Amniotic stem cell (primary cell): ENCODE measurements around the gene ABL1.

Experiments used
- DNase-seq: peaks from one replicate; lab custom pipeline; 2025; lab: John Stamatoyannopoulos, UW

ABL1 gene

DNA sequence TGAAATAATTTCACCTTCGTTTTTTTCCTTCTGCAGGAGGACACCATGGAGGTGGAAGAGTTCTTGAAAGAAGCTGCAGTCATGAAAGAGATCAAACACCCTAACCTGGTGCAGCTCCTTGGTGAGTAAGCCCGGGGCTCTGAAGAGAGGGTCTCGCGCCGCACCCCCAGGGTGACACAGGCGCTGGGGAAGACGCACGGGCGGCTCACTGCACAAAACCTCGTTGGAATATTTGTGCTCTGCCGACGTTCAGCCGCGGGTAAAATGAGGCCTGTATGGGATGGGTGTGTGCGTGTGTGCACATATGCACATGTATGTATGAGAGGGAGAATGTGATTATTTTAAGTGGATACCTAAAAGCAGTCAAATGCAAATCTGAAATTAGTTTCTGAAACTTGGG lies 37.0 kb downstream of the ABL1 start:
- DNase-seq: no peak

DNA sequence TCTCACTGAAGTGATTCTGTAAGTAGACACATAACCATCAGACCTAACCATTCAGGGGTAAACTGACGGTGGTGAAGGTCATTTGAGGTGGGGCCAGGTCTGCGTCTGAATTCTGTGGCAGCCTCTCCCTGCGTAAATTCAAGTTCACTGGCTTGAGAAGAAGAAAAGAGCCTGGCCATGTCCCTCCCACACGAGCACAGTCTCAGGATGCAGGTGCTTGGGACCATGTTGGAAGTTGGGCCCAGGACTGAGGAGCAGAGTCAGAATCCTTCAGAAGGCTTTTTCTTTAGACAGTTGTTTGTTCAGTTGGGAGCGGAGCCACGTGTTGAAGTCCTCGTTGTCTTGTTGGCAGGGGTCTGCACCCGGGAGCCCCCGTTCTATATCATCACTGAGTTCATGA lies 37.5 kb downstream of the ABL1 start:
- DNase-seq: no peak

DNA sequence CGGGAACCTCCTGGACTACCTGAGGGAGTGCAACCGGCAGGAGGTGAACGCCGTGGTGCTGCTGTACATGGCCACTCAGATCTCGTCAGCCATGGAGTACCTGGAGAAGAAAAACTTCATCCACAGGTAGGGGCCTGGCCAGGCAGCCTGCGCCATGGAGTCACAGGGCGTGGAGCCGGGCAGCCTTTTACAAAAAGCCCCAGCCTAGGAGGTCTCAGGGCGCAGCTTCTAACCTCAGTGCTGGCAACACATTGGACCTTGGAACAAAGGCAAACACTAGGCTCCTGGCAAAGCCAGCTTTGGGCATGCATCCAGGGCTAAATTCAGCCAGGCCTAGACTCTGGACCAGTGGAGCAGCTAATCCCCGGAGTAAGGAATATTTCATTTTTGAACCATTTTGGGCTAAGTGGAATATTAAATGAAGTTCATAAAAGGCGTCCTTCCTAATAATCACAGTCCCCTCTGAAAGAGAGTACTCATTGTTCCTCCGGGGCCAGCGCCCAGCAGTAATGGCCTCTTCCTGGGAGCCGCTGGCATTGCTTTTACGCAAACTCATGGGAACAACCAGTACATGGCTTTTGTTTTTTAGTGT lies 38.0 kb downstream of the ABL1 start:
- DNase-seq: no peak

DNA sequence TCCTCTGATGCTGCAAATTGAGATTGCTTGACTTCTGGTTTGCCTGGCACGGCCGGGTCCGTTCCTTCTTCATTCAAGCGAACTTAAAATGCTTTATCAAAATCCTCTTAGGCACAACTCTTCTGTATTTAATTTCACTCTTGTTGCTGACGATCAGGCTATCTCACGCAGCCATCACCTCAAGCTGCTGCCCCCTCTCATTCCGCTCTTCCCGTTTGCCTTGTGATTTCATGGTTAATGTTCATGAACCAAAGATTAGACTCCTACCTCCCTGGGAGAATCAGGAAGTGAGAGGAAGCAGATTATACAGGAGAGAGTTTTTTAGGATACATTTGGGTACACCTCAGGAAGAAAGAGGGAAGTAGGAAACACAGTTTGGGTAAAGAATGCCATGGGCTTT lies 38.9 kb downstream of the ABL1 start:
- DNase-seq: no peak

DNA sequence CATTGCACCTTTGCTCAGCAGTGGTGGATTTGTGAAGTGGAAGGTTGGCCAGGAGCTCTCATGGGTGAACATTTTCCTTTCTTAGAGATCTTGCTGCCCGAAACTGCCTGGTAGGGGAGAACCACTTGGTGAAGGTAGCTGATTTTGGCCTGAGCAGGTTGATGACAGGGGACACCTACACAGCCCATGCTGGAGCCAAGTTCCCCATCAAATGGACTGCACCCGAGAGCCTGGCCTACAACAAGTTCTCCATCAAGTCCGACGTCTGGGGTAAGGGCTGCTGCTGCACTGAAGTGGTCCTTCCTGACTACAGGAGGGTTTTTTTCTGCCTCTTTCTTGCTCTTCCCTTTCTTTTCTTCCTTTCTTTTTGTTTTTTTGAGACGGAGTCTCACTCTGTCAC lies 39.7 kb downstream of the ABL1 start:
- no peak for DNase-seq

DNA sequence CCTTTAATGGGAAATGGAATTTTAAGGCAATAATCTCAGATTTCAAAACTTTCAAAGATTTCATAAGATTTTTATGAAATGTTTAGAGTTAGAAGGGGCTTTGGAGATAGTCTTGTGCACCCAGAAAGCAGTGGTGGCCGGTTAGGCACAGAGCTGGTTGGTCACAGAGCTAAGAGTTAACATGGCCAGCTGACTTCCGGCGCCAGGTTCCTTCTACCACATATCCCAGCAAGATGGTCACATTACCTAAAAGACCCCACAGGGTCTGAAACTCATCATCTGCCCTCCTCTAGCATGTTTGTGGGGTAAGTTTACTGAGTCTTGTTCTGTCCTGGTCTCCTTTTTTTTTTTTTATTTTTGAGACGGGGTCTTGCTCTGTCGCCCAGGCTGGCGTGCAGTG lies 42.2 kb downstream of the ABL1 start:
- no peak for DNase-seq

DNA sequence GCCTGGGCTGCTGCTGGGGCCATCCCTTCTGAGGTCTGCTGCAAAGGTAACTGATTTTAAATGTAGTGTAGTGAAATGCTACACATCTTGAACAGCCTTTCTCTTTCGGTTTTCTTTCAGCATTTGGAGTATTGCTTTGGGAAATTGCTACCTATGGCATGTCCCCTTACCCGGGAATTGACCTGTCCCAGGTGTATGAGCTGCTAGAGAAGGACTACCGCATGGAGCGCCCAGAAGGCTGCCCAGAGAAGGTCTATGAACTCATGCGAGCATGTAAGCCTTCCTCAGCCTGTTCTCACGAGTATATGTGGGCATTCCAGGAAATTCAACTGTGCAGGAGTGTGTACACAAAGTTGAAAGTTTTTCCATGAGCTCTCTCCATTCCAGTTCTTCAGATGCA lies 43.2 kb downstream of the ABL1 start:
- DNase-seq: no peak

DNA sequence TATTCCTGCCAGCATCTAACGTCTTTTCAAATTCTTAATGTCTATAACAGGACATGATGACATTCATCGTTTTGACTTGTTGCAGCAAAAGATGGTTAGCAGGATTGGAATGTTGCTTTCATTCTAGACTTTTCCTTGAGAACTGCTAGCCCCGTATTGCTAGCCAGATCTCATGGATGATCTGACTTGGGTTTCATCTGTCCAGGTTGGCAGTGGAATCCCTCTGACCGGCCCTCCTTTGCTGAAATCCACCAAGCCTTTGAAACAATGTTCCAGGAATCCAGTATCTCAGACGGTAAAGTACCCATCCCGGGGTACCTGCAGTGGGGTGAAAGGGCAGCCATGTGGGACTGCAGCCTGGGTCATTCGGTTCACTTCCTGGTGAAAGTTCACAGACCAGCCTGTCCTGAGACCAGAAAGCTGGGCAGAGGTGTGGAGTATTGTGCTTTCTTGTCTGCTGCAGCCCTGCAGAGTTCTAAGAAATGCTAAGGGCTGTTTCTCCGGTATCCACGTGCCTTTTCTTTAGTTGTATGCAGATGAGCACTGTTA lies 44.9 kb downstream of the ABL1 start:
- DNase-seq: no peak

DNA sequence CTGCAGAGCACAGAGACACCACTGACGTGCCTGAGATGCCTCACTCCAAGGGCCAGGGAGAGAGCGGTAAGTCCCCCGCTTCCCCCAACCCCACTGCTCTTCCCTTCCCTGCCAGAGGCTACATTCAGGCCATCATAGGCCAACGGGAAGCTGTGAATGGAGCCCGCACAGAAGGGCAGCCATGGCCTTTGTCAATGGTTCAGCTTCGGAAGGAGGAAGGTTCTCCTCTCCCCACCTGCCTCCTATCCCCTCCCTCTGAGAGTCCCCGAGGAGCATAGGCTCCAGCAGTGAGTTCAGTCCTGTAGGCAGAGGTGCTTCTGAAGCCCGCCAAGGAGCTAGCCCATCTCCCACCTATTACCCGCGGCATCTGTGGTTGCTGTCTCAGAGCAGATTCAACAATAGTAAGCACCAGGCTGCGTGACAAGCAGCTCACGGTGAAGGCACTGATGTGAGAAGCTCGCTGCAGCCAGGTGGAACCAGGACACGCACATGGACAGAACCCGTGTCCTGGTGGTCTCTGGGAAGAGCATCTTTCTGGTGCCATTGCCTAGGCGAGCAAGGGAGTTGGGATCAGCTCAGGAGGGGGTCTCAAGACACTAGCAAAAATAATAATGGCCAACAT lies 45.7 kb downstream of the ABL1 start:
- DNase-seq: no peak

DNA sequence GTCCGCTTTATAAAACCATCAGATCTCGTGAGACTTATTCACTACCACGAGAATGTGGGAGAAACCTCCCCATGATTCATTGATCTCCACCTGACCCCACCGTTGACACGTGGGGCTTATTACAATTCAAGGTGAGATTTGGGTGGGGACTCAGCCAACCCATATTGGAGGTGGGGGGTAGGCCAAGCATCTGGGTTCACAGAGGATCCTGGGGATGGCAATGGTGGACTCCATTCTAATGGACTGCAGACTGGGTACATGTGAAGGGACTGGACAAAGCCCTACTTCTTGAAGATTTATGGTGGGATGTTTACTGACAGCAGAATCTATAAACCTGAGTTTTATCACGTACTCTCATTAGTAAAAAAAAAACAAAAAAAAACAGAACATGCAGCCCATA lies 46.5 kb downstream of the ABL1 start:
- no peak for DNase-seq

DNA sequence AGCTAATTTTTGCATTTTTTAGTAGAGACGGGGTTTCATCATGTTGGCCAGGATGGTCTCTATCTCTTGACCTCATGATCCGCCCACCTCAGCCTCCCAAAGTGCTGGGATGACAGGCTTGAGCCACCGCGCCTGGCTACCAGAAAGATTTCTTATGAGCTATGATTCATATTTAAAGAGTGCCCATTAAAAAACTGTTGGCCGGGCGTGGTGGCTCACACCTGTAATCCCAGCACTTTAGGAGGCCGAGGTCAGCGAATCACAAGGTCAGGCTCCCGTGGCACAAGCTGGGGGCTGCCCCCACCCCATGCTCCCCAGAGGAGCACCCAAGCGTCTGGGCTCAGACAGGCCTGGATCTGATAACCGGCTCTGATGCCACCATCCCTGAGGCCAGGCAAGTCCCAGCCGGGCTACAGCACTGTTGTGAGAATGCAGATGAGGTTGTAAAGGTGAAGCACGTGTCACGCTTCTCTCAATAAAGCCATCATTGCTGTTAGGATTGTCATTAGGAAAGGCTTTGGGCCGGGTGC lies 47.7 kb downstream of the ABL1 start:
- DNase-seq: no peak

DNA sequence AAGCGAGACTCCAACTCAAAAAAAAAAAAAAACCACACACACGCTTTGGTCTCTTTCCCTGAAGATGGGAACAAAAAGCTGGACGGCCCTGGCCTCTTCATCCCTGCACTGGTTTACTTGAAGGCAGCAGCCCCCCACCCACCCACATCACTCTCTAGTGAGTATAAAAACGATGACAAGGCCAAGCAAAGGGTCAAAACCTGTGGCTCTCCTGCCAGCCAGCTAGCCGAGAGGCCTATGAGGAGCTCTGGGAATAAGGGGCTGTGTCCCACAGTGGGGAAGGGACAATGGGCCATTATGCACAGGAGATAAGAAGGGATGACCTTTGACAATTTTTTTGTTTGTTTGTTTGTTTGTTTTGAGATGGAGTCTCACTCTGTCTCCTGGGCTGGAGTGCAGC lies 48.4 kb downstream of the ABL1 start:
- no peak for DNase-seq

DNA sequence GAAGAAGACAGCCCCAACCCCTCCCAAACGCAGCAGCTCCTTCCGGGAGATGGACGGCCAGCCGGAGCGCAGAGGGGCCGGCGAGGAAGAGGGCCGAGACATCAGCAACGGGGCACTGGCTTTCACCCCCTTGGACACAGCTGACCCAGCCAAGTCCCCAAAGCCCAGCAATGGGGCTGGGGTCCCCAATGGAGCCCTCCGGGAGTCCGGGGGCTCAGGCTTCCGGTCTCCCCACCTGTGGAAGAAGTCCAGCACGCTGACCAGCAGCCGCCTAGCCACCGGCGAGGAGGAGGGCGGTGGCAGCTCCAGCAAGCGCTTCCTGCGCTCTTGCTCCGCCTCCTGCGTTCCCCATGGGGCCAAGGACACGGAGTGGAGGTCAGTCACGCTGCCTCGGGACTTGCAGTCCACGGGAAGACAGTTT lies 49.1 kb downstream of the ABL1 start:
- DNase-seq: no peak

DNA sequence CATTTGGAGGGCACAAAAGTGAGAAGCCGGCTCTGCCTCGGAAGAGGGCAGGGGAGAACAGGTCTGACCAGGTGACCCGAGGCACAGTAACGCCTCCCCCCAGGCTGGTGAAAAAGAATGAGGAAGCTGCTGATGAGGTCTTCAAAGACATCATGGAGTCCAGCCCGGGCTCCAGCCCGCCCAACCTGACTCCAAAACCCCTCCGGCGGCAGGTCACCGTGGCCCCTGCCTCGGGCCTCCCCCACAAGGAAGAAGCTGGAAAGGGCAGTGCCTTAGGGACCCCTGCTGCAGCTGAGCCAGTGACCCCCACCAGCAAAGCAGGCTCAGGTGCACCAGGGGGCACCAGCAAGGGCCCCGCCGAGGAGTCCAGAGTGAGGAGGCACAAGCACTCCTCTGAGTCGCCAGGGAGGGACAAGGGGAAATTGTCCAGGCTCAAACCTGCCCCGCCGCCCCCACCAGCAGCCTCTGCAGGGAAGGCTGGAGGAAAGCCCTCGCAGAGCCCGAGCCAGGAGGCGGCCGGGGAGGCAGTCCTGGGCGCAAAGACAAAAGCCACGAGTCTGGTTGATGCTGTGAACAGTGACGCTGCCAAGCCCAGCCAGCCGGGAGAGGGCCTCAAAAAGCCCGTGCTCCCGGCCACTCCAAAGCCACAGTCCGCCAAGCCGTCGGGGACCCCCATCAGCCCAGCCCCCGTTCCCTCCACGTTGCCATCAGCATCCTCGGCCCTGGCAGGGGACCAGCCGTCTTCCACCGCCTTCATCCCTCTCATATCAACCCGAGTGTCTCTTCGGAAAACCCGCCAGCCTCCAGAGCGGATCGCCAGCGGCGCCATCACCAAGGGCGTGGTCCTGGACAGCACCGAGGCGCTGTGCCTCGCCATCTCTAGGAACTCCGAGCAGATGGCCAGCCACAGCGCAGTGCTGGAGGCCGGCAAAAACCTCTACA lies 49.8 kb downstream of the ABL1 start:
- no peak for DNase-seq

DNA sequence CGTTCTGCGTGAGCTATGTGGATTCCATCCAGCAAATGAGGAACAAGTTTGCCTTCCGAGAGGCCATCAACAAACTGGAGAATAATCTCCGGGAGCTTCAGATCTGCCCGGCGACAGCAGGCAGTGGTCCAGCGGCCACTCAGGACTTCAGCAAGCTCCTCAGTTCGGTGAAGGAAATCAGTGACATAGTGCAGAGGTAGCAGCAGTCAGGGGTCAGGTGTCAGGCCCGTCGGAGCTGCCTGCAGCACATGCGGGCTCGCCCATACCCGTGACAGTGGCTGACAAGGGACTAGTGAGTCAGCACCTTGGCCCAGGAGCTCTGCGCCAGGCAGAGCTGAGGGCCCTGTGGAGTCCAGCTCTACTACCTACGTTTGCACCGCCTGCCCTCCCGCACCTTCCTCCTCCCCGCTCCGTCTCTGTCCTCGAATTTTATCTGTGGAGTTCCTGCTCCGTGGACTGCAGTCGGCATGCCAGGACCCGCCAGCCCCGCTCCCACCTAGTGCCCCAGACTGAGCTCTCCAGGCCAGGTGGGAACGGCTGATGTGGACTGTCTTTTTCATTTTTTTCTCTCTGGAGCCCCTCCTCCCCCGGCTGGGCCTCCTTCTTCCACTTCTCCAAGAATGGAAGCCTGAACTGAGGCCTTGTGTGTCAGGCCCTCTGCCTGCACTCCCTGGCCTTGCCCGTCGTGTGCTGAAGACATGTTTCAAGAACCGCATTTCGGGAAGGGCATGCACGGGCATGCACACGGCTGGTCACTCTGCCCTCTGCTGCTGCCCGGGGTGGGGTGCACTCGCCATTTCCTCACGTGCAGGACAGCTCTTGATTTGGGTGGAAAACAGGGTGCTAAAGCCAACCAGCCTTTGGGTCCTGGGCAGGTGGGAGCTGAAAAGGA lies 50.7 kb downstream of the ABL1 start:
- no peak for DNase-seq

DNA sequence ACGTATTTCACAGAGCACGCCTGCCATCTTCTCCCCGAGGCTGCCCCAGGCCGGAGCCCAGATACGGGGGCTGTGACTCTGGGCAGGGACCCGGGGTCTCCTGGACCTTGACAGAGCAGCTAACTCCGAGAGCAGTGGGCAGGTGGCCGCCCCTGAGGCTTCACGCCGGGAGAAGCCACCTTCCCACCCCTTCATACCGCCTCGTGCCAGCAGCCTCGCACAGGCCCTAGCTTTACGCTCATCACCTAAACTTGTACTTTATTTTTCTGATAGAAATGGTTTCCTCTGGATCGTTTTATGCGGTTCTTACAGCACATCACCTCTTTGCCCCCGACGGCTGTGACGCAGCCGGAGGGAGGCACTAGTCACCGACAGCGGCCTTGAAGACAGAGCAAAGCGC lies 51.9 kb downstream of the ABL1 start:
- DNase-seq: no peak

DNA sequence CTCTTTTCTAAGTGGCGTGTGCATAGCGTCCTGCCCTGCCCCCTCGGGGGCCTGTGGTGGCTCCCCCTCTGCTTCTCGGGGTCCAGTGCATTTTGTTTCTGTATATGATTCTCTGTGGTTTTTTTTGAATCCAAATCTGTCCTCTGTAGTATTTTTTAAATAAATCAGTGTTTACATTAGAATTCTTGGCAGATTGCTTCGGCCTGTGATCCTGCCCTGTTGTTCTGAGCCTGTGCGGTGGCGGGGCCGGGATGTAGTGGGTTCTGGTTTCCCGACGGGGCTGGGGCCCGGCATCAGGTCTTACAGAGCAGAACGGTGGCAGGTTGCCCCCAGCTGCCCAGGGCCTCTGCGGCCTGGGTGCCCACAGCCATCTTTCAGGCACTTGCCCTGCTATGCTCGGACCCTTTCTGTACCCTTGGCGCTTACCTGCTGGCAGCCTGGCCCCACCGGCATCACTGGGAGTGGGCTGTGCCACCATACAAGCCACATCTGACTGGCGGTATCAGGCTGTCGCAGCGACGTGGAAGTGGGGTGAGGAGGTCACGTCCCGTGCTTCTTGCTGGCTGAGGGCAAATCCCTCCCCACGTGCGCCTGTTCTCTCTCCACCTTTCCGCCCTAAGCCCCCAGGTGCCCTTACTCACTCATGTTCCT lies 52.6 kb downstream of the ABL1 start:
- DNase-seq: no peak

DNA sequence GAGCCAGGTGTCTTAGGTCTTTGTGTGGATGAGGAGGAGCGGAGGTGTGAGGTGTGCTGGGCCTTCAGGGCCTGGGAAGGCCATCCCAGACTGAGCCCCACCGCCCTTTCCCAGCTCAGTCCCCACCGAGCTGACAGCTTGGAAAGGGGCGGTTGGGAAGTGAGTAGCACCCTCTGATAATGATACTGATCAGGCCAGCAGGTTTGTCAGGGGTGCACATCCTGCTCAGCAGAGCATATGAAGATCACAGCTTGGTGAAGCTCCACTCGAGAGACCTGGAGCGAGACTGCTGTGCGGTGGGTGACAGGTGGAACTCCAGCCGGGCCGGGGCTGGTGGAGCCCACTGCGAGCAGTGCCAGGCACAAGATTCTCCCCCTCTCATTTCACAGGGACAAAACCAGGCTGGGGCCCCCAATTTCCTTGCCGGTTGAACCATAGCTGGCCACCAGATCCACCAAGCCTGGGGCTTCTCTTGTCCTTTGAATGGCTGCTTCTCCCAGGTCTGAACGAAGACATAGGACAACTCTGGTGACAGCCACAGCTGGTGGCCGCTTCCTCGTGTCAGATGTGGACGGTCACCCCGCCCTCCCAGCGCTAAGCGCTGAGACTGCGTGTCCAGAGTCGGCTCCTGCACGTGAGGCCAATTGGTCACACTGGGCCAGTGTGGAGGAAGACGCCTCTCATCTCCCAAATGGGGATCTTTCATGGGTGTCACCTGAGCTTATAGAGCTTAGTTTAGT lies 53.3 kb downstream of the ABL1 start:
- DNase-seq: no peak

DNA sequence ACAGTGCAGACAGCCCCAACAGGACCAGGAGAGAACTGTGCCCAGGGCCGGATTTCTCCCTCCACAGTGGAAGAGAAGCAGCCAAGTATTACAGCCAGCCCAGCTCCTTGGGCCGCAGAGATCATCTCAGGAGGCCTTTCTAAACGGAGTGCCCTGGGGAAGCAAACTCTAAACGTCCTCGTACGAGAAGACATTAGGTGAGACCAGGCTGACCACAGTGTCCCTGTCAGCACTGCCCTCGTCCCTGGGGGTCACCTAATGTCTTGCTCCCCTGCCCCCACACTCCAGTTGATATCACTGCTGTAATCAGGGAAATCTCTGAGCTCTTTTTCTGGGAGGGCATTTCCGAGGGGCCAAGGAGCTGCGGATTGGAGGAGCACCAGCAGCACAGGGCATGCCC lies 55.1 kb downstream of the ABL1 start:
- no peak for DNase-seq
